Measurements from ENCODE around the gene SNX6. TPM values are rescaled to one million over a fixed set of nuclear protein-coding genes. Genes with fewer than 3 reads are reported as not detected.

Gene SNX6
- total and polyA plus RNA-seq, 5 donors = 22.9 to 53.4 (median 47.2) TPM

DNA sequence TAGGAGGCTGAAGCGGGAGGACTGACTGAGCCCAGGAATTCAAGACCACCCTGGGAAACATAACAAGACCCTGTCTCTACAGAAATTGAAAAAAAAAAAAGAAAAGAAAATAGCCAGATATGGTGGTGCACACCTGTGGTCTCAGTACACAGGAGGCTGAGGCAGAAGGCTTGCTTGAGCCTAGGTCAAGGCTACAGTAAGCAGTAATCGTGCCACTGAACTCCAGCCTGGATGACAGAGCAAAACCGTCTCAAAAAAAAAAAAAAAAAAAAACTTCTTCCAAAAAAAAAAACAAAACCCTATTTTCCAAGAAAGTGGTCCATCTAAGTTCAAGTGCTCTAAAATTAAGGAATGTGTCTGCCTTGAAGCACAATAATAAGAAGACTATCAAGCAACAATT lies 19.8 kb downstream of the SNX6 start:
- Histone ChIP-seq H3K27ac (ENCODE audit: low read length) (no peak overlapping the region), H3K4me1 (ENCODE audit: control insufficient read depth, insufficient read depth, low read length) (no peaks in the 10 kb centered on the region), H3K9me3 (ENCODE audit: control insufficient read depth, low read length) (no peaks in the 10 kb centered on the region), H3K4me3 (ENCODE audit: low read length) (no peak overlapping the region), H3K27me3 (ENCODE audit: control insufficient read depth, insufficient read depth) (no peaks in the 10 kb centered on the region)
- no peak for ATAC-seq
- no peak for DNase-seq
- intact Hi-C loops (cut with DNase I) = no loop called here
- WGBS = 75% methylated on average over 3 of the region's 3 CpGs

DNA sequence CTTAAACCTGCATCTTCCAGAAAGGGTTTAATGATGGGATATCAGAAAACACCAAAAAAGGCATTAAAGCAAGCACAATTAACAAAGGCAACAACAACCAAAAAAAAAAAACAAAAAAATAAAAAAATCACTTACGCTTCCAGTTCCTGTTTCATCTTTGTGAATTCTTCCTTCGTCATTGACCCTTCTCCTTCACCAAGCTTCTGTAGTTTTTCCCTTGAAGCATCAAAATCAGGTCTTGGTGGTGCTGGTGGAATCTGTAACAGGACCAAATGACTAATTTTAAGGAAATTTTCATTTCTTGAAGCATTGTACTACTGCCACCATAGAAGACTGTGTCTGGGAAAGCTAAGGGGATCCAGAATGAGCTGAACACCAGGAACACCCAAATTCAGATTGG lies 24.5 kb downstream of the SNX6 start:
- ATAC-seq = no peak
- H3K27me3 ChIP-seq (ENCODE audit: control insufficient read depth, insufficient read depth) = no peaks in the 10 kb centered on the region

DNA sequence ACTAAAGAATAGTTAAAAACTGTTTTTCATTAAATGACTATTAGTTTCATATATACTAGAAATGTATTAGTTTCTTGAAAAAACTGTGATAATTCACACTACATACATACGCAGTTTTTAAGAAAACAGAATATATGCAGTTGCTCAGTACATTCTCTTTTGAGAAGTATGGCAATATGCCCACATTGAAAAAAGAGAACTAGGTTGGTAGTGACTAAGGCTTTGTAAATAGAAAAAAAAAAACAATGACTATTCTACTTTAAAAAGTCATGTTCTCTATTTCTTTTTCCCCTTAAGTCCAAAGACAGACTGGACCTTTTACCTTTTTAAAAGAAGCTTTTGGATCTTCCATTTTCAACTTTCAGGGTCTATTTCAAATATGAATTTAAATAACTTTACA lies 25.0 kb downstream of the SNX6 start:
- Histone ChIP-seq H3K27ac (ENCODE audit: low read length) (no peak overlapping the region), H3K4me3 (ENCODE audit: low read length) (no peak overlapping the region), H3K27me3 (ENCODE audit: control insufficient read depth, insufficient read depth) (no peaks in the 10 kb centered on the region), H3K4me1 (ENCODE audit: control insufficient read depth, insufficient read depth, low read length) (no peaks in the 10 kb centered on the region), H3K9me3 (ENCODE audit: control insufficient read depth, low read length) (no peaks in the 10 kb centered on the region)
- WGBS = 85% methylated on average over 1 of the region's 1 CpG
- intact Hi-C loops (cut with DNase I) = no loop called here
- ATAC-seq (no peak), DNase-seq (no peak)

More for the DNA sequence above, 24.5 kb downstream of the SNX6 start:
- intact Hi-C loops (cut with DNase I) = no loop called here
- WGBS = 88% methylated on average over 2 of the region's 2 CpGs
- H3K27ac ChIP-seq (ENCODE audit: low read length) = no peak overlapping the region
- no peaks in the 10 kb centered on the region for H3K4me1 ChIP-seq (ENCODE audit: control insufficient read depth, insufficient read depth, low read length)
- no peak for DNase-seq
- no peak overlapping the region for H3K4me3 ChIP-seq (ENCODE audit: low read length)
- H3K9me3 ChIP-seq (ENCODE audit: control insufficient read depth, low read length) = no peaks in the 10 kb centered on the region

DNA sequence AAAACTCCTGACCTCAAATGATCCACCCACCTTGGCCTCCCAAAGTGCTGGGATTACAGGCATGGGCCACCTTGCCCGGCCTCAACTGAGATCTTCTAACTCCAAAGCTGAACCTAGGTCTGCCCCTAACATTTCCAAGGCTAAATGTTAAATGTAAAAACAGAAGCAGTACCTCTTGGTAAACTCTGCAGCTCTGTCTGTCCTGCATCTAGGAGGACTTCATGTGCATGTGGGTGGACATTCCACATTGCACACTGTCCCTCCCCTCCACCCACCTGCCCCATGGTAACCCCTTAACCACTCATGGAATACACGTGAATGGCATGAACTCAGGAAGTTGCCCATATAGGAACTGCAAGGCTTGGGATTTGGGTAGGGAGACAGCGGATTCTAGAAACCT lies 33.1 kb downstream of the SNX6 start:
- Histone ChIP-seq H3K9me3 (ENCODE audit: control insufficient read depth, low read length) (no peaks in the 10 kb centered on the region), H3K27me3 (ENCODE audit: control insufficient read depth, insufficient read depth) (no peaks in the 10 kb centered on the region), H3K4me1 (ENCODE audit: control insufficient read depth, insufficient read depth, low read length) (no peaks in the 10 kb centered on the region), H3K27ac (ENCODE audit: low read length) (no peak overlapping the region), H3K4me3 (ENCODE audit: low read length) (no peak overlapping the region)
- no peak for DNase-seq
- 82% methylated on average over 3 of the region's 3 CpGs for WGBS
- ATAC-seq = no peak
- intact Hi-C loops (cut with DNase I) = loop anchor here in 1 of 4 donors (10.0 kb wide), 1 partner anchor 72 kb away; no protein-coding TSS in a partner anchor

DNA sequence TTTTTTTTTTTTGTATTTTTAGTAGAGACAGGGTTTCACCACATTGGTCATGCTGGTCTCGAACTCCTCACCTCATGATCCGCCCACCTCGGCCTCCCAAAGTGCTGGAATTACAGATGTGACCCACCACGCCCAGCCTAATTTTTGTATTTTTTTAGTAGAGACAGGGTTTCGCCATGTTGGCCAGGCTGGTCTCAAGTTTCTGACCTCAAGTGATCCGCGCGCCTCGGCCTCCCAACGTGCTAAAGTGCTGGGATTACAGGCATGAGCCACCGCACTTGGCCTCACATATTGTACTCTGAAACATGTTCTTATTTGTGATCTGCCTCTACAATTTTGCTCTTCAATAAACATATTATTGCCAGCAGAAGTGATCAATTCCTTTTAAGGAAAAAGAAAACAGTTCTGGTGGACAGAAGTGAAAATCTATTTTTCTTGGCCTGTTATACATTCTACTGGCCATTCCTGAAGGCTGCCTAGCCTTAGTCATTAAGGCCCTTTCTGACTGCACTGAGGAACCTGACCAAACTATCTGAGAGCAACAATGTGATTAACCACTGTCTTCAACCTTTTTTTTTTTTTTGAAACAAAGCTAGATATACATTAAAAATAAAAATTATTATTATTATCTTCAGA lies 36.1 kb downstream of the SNX6 start:
- intact Hi-C loops (cut with DNase I) = loop anchor here in 1 of 4 donors (10.0 kb wide), 1 partner anchor 69 kb away; no protein-coding TSS in a partner anchor
- H3K9me3 ChIP-seq (ENCODE audit: control insufficient read depth, low read length) = no peaks in the 10 kb centered on the region
- no peak overlapping the region for H3K27ac ChIP-seq (ENCODE audit: low read length)
- WGBS = 96% methylated on average over 11 of the region's 11 CpGs
- no peak overlapping the region for H3K4me3 ChIP-seq (ENCODE audit: low read length)
- H3K4me1 ChIP-seq (ENCODE audit: control insufficient read depth, insufficient read depth, low read length) = no peaks in the 10 kb centered on the region
- H3K27me3 ChIP-seq (ENCODE audit: control insufficient read depth, insufficient read depth) = no peaks in the 10 kb centered on the region
- ATAC-seq = no peak
- DNase-seq = no peak

DNA sequence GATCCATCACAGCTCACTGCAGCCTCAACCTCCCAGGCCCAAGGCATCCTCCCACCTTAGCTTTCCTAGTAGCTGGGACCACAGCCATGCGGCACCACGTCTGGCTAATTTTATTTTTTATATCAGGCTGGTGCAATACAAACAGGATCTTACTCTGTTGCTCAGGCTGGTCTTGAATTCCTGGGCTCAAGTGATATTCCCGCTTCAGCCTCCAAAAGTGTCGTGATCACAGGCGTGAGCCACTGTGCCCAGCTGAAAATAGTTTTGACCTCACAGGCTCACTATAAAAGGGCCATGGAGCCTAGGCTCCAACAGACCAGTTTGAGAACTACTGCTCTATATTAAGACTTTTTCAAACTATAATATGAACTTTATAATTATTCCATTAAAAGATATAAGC lies 37.3 kb downstream of the SNX6 start:
- no peaks in the 10 kb centered on the region for H3K9me3 ChIP-seq (ENCODE audit: control insufficient read depth, low read length)
- intact Hi-C loops (cut with DNase I) = loop anchor here in 1 of 4 donors (10.0 kb wide), 1 partner anchor 68 kb away; no protein-coding TSS in a partner anchor
- no peaks in the 10 kb centered on the region for H3K4me1 ChIP-seq (ENCODE audit: control insufficient read depth, insufficient read depth, low read length)
- 72% methylated on average over 5 of the region's 5 CpGs for WGBS
- DNase-seq = no peak
- no peak overlapping the region for H3K4me3 ChIP-seq (ENCODE audit: low read length)
- peak; percentile 71 to 77 for ATAC-seq
- no peaks in the 10 kb centered on the region for H3K27me3 ChIP-seq (ENCODE audit: control insufficient read depth, insufficient read depth)
- peak overlapping the region; percentile 53 for H3K27ac ChIP-seq (ENCODE audit: low read length)

DNA sequence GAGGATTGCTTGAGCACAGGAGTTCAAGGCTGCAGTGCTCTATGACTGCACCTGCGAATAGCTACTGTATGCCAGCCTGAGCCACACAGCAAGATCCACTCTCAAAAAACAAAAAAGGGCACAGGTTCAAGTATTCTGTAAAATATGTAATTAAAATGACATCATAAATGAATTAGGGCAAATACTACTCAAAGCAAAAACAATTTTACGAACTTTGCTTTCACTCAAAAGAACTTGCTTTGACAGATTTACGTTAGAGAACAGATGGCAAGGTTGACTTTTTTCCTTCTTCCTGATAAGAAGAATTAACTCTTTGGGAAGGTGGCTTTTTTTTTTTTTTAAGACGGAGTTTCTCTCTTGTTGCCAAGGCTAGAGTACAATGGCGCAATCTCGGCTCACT lies 46.4 kb downstream of the SNX6 start:
- H3K4me1 ChIP-seq (ENCODE audit: control insufficient read depth, insufficient read depth, low read length) = no peaks in the 10 kb centered on the region
- no peak overlapping the region for H3K27ac ChIP-seq (ENCODE audit: low read length)
- no peaks in the 10 kb centered on the region for H3K9me3 ChIP-seq (ENCODE audit: control insufficient read depth, low read length)
- H3K4me3 ChIP-seq (ENCODE audit: low read length) = no peak overlapping the region
- ATAC-seq (no peak), DNase-seq (no peak)
- H3K27me3 ChIP-seq (ENCODE audit: control insufficient read depth, insufficient read depth) = no peaks in the 10 kb centered on the region
- WGBS = 84% methylated on average over 6 of the region's 6 CpGs
- intact Hi-C loops (cut with DNase I) = no loop called here

DNA sequence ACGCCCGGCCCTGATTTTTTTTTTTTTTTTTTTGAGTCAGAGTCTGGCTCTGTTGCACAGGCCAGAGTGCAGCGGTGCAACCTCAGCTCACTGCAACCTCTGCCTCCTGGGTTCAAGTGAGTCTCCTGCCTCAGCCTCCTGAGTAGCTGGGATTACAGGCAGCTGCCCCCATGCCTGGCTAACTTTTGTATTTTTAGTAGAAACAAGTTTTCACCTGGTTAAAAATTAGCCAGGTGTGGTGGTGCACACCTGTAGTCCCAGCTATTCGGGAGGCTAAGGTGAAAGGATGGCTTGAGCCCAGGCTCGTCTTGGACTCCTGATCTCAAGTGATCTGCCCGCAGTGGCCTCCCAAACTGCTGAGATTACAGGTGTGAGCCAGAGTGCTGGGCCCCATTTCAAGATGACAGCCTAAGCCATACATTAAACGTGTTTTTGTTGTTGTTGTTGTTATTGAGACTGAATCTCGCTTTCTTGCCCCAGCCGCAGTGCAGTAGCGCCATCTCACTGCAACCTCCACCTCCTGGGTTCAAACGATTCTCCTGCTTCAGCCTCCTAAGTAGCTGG lies 47.7 kb downstream of the SNX6 start:
- Histone ChIP-seq H3K9me3 (ENCODE audit: control insufficient read depth, low read length) (no peaks in the 10 kb centered on the region), H3K27me3 (ENCODE audit: control insufficient read depth, insufficient read depth) (no peaks in the 10 kb centered on the region), H3K27ac (ENCODE audit: low read length) (no peak overlapping the region), H3K4me1 (ENCODE audit: control insufficient read depth, insufficient read depth, low read length) (no peaks in the 10 kb centered on the region), H3K4me3 (ENCODE audit: low read length) (no peak overlapping the region)
- no peak for DNase-seq
- no peak for ATAC-seq
- intact Hi-C loops (cut with DNase I) = no loop called here
- WGBS = 98% methylated on average over 10 of the region's 11 CpGs

DNA sequence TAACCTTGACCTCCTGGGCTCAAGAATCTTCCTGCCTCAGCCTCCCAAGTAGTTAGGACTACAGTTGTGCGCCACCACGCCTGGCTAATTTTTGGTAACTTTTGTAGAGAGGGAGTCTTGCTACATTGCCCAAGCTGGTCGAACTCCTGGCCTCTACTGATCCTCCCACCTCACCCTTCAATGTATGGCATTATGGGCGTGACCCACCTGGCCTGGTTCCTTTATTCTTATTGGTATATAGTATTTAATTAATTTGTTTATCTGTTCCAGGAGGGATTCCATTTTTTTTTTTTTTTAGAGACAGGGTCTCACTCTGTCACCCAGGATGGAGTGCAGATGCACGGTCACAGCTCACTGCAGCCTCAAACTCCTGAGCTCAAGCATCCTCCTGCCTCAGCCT lies 49.6 kb downstream of the SNX6 start:
- H3K27me3 ChIP-seq (ENCODE audit: control insufficient read depth, insufficient read depth) = no peaks in the 10 kb centered on the region
- H3K4me1 ChIP-seq (ENCODE audit: control insufficient read depth, insufficient read depth, low read length) = no peaks in the 10 kb centered on the region
- H3K27ac ChIP-seq (ENCODE audit: low read length) = no peak overlapping the region
- 98% methylated on average over 5 of the region's 5 CpGs for WGBS
- no peak for ATAC-seq
- H3K4me3 ChIP-seq (ENCODE audit: low read length) = no peak overlapping the region
- intact Hi-C loops (cut with DNase I) = no loop called here
- DNase-seq = no peak
- H3K9me3 ChIP-seq (ENCODE audit: control insufficient read depth, low read length) = no peaks in the 10 kb centered on the region

DNA sequence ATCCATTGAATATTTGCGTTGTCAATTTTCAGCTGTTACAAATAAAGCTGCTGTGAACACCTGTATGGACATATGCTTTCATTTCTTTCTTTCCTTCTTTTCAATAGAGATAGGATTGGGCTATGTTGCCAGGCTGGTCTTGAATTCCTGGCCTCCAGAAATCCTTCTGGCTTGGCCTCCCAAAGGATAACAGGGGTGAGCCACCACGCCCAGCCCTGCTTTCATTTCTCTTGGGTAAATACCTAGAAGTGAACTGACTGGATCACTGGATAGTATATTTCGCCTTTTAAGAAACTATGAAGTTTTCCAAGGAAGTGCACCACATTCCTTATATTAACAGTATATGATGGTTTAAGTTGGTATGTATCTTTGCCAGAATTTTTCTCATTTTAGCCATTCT lies 58.2 kb downstream of the SNX6 start:
- intact Hi-C loops (cut with DNase I) = no loop called here
- Histone ChIP-seq H3K4me3 (ENCODE audit: low read length) (no peak overlapping the region), H3K27me3 (ENCODE audit: control insufficient read depth, insufficient read depth) (no peaks in the 10 kb centered on the region), H3K27ac (ENCODE audit: low read length) (no peak overlapping the region), H3K4me1 (ENCODE audit: control insufficient read depth, insufficient read depth, low read length) (no peaks in the 10 kb centered on the region), H3K9me3 (ENCODE audit: control insufficient read depth, low read length) (no peaks in the 10 kb centered on the region)
- ATAC-seq = no peak
- no peak for DNase-seq
- 96% methylated on average over 3 of the region's 3 CpGs for WGBS

DNA sequence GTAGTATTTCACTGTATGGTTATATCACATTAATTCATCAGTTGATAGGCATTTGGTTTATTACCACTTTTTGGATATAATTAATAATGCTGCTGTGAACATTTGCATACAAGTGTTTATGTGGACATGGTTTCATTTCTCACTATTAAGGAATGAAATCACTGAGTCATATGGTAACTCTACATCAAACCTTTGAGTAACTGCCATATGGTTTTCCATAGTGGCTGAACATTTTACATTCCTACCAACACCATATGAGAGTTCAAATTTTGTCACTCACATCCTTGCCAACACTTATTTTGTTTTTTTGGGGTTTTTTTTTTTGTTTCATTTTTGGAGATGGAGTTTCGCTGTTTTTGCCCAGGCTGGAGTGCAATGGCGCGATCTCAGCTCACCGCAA lies 60.2 kb downstream of the SNX6 start:
- 97% methylated on average over 4 of the region's 4 CpGs for WGBS
- Histone ChIP-seq H3K9me3 (ENCODE audit: control insufficient read depth, low read length) (no peaks in the 10 kb centered on the region), H3K27me3 (ENCODE audit: control insufficient read depth, insufficient read depth) (no peaks in the 10 kb centered on the region), H3K4me3 (ENCODE audit: low read length) (no peak overlapping the region), H3K4me1 (ENCODE audit: control insufficient read depth, insufficient read depth, low read length) (no peaks in the 10 kb centered on the region), H3K27ac (ENCODE audit: low read length) (no peak overlapping the region)
- intact Hi-C loops (cut with DNase I) = no loop called here
- ATAC-seq (no peak), DNase-seq (no peak)
